ENCODE data around the gene DUS2.
A peak's percentile ranks its signal among the peaks of the same experiment; 100 is the strongest.

DUS2 gene

GRCh38 chr16:68046106-68046505, 23.0 kb downstream of the DUS2 start:
- no peak for DNase-seq (ENCODE audit: low read depth)

GRCh38 chr16:68047987-68048386, 24.9 kb downstream of the DUS2 start:
- DNase-seq (ENCODE audit: low read depth): no peak

- no peak for DNase-seq (ENCODE audit: low read depth)
Measured at GRCh38 chr16:68049449-68049848, 26.4 kb downstream of the DUS2 start.

GRCh38 chr16:68055395-68055794, 32.3 kb downstream of the DUS2 start:
- no peak for DNase-seq (ENCODE audit: low read depth)

GRCh38 chr16:68059804-68060203, 36.7 kb downstream of the DUS2 start:
- no peak for DNase-seq (ENCODE audit: low read depth)

GRCh38 chr16:68061396-68061795, 38.3 kb downstream of the DUS2 start:
- no peak for DNase-seq (ENCODE audit: low read depth)

- DNase-seq (ENCODE audit: low read depth): no peak
Measured at GRCh38 chr16:68062910-68063393, 39.9 kb downstream of the DUS2 start.

- peak; percentile 62 for DNase-seq (ENCODE audit: low read depth)
Measured at GRCh38 chr16:68064791-68065365, 41.8 kb downstream of the DUS2 start.

- no peak for DNase-seq (ENCODE audit: low read depth)
Measured at GRCh38 chr16:68065716-68066305, 42.7 kb downstream of the DUS2 start.

- no peak for DNase-seq (ENCODE audit: low read depth)
Measured at GRCh38 chr16:68066763-68067162, 43.7 kb downstream of the DUS2 start.

GRCh38 chr16:68068926-68069325, 45.8 kb downstream of the DUS2 start:
- no peak for DNase-seq (ENCODE audit: low read depth)

GRCh38 chr16:68069511-68070248, 46.6 kb downstream of the DUS2 start:
- no peak for DNase-seq (ENCODE audit: low read depth)

- DNase-seq (ENCODE audit: low read depth): no peak
Measured at GRCh38 chr16:68070249-68070730, 47.2 kb downstream of the DUS2 start.

GRCh38 chr16:68070806-68071517, 47.9 kb downstream of the DUS2 start:
- DNase-seq (ENCODE audit: low read depth): no peak

GRCh38 chr16:68071518-68071901, 48.4 kb downstream of the DUS2 start:
- no peak for DNase-seq (ENCODE audit: low read depth)

GRCh38 chr16:68072038-68072695, 49.1 kb downstream of the DUS2 start:
- DNase-seq (ENCODE audit: low read depth): no peak

- no peak for DNase-seq (ENCODE audit: low read depth)
Measured at GRCh38 chr16:68073902-68074760, 51.0 kb downstream of the DUS2 start.

- DNase-seq (ENCODE audit: low read depth): peak; percentile 42
Measured at GRCh38 chr16:68074850-68075555, 51.9 kb downstream of the DUS2 start.

GRCh38 chr16:68075980-68076379, 52.9 kb downstream of the DUS2 start:
- no peak for DNase-seq (ENCODE audit: low read depth)

- DNase-seq (ENCODE audit: low read depth): no peak
Measured at GRCh38 chr16:68076560-68076959, 53.5 kb downstream of the DUS2 start.

Measured in activated T-cell treated with anti-CD3 and anti-CD28 coated beads for 1 hour (primary cell).